ENCODE results near the gene DNAH8.
"Not testable (repeated sequence)": the region's sequence is repeated elsewhere in the genome, so short reads cannot be mapped to it uniquely, and the experiment has no call there.

DNAH8 gene

GRCh38 chr6:38687549-38687948, 27.6 kb upstream of the DNAH8 start:
- TF ChIP-seq GATA1 (IDR thresholded peaks at IDR 0.05; ENCODE audit: low read depth, low read length) (no peak), POLR2A (IDR thresholded peaks at IDR 0.05; ENCODE audit: low read length) (no peak)
- DNase-seq = no peak

GRCh38 chr6:38688579-38689087, 26.5 kb upstream of the DNAH8 start:
- DNase-seq = no peak
- TF ChIP-seq GATA1 (IDR thresholded peaks at IDR 0.05; ENCODE audit: low read depth, low read length) (no peak), POLR2A (IDR thresholded peaks at IDR 0.05; ENCODE audit: low read length) (no peak)

GRCh38 chr6:38695227-38695900, 19.7 kb upstream of the DNAH8 start:
- no peak for DNase-seq
- TF ChIP-seq POLR2A (IDR thresholded peaks at IDR 0.05; ENCODE audit: low read length) (no peak), GATA1 (IDR thresholded peaks at IDR 0.05; ENCODE audit: low read depth, low read length) (no peak)

GRCh38 chr6:38695933-38696332, 19.2 kb upstream of the DNAH8 start:
- TF ChIP-seq GATA1 (IDR thresholded peaks at IDR 0.05; ENCODE audit: low read depth, low read length) (no peak), POLR2A (IDR thresholded peaks at IDR 0.05; ENCODE audit: low read length) (no peak)
- DNase-seq = no peak

- no peak for DNase-seq
- TF ChIP-seq GATA1 (IDR thresholded peaks at IDR 0.05; ENCODE audit: low read depth, low read length) (no peak), POLR2A (IDR thresholded peaks at IDR 0.05; ENCODE audit: low read length) (no peak)
Measured at GRCh38 chr6:38696345-38696744, 18.8 kb upstream of the DNAH8 start.

GRCh38 chr6:38697846-38698245, 17.3 kb upstream of the DNAH8 start:
- TF ChIP-seq POLR2A (IDR thresholded peaks at IDR 0.05; ENCODE audit: low read length) (no peak), GATA1 (IDR thresholded peaks at IDR 0.05; ENCODE audit: low read depth, low read length) (no peak)
- DNase-seq = no peak

GRCh38 chr6:38699702-38700101, 15.4 kb upstream of the DNAH8 start:
- not testable (repeated sequence) for DNase-seq

- TF ChIP-seq POLR2A (IDR thresholded peaks at IDR 0.05; ENCODE audit: low read length) = no peak
- no peak for TF ChIP-seq GATA1 (IDR thresholded peaks at IDR 0.05; ENCODE audit: low read depth, low read length)
- DNase-seq = no peak
Measured at GRCh38 chr6:38701551-38701950, 13.6 kb upstream of the DNAH8 start.

- no peak for TF ChIP-seq GATA1 (IDR thresholded peaks at IDR 0.05; ENCODE audit: low read depth, low read length)
- TF ChIP-seq POLR2A (IDR thresholded peaks at IDR 0.05; ENCODE audit: low read length) = peak; percentile 93
- DNase-seq = peak; percentile 98
Measured at GRCh38 chr6:38702558-38703397, 12.3 kb upstream of the DNAH8 start, which contains the start of gene GLO1. TSS of gene GLO1 (minus strand) at chr6:38703145. CDS start at chr6:38703054, 91 bp downstream.

- no peak for TF ChIP-seq POLR2A (IDR thresholded peaks at IDR 0.05; ENCODE audit: low read length)
- TF ChIP-seq GATA1 (IDR thresholded peaks at IDR 0.05; ENCODE audit: low read depth, low read length) = no peak
Measured at GRCh38 chr6:38703949-38704590, 11.0 kb upstream of the DNAH8 start.

GRCh38 chr6:38705924-38706323, 9.2 kb upstream of the DNAH8 start:
- no peak for DNase-seq
- TF ChIP-seq POLR2A (IDR thresholded peaks at IDR 0.05; ENCODE audit: low read length) (no peak), GATA1 (IDR thresholded peaks at IDR 0.05; ENCODE audit: low read depth, low read length) (no peak)

More at GRCh38 chr6:38703949-38704590, 11.0 kb upstream of the DNAH8 start:
- DNase-seq = no peak

GRCh38 chr6:38708496-38708895, 6.6 kb upstream of the DNAH8 start:
- TF ChIP-seq POLR2A (IDR thresholded peaks at IDR 0.05; ENCODE audit: low read length) (no peak), GATA1 (IDR thresholded peaks at IDR 0.05; ENCODE audit: low read depth, low read length) (no peak)
- no peak for DNase-seq

GRCh38 chr6:38713812-38714211, 1.3 kb upstream of the DNAH8 start:
- DNase-seq = no peak
- TF ChIP-seq GATA1 (IDR thresholded peaks at IDR 0.05; ENCODE audit: low read depth, low read length) (no peak), POLR2A (IDR thresholded peaks at IDR 0.05; ENCODE audit: low read length) (no peak)
